ENCODE data around the gene GPATCH8. TPM values are rescaled to one million over a fixed set of nuclear protein-coding genes. Genes with fewer than 3 reads are reported as not detected.
A peak's percentile ranks its signal among the peaks of the same experiment; 100 is the strongest.

The GPATCH8 gene
- total RNA-seq (10 to 100 TPM; 18.0 to 58.2 (median 21.0) TPM), polyA plus RNA-seq (1 to 10 TPM; 5.2 to 6.9 (median 6.4) TPM)
- long read RNA-seq, donor 1, full-length matches to known transcripts: 5 of 5 reads
- long read RNA-seq, donor 1, partial matches to known transcripts: 0 of 5 reads
- long read RNA-seq, donor 1, other reads (novel, unspliced or antisense): 0 of 5 reads
- long read RNA-seq, donor 2, full-length matches to known transcripts: 4 of 4 reads
- long read RNA-seq, donor 2, partial matches to known transcripts: 0 of 4 reads
- long read RNA-seq, donor 2, other reads (novel, unspliced or antisense): 0 of 4 reads
- long read RNA-seq, donor 3, full-length matches to known transcripts: 3 of 3 reads
- long read RNA-seq, donor 3, partial matches to known transcripts: 0 of 3 reads
- long read RNA-seq, donor 3, other reads (novel, unspliced or antisense): 0 of 3 reads
- long read RNA-seq, donor 4: 0 reads
- long read RNA-seq, donor 5, full-length matches to known transcripts: 2 of 2 reads
- long read RNA-seq, donor 5, partial matches to known transcripts: 0 of 2 reads
- long read RNA-seq, donor 5, other reads (novel, unspliced or antisense): 0 of 2 reads
- long read RNA-seq, donor 6, full-length matches to known transcripts: 16 of 16 reads
- long read RNA-seq, donor 6, partial matches to known transcripts: 0 of 16 reads
- long read RNA-seq, donor 6, other reads (novel, unspliced or antisense): 0 of 16 reads
- long read RNA-seq, donor 7, full-length matches to known transcripts: 6 of 6 reads
- long read RNA-seq, donor 7, partial matches to known transcripts: 0 of 6 reads
- long read RNA-seq, donor 7, other reads (novel, unspliced or antisense): 0 of 6 reads
- long read RNA-seq, donor 8, full-length matches to known transcripts: 4 of 20 reads
- long read RNA-seq, donor 8, partial matches to known transcripts: 16 of 20 reads
- long read RNA-seq, donor 8, other reads (novel, unspliced or antisense): 0 of 20 reads
- long read RNA-seq, donor 9, full-length matches to known transcripts: 7 of 7 reads
- long read RNA-seq, donor 9, partial matches to known transcripts: 0 of 7 reads
- long read RNA-seq, donor 9, other reads (novel, unspliced or antisense): 0 of 7 reads
- long read RNA-seq, donor 10: 0 reads

- intact Hi-C loops (cut with DNase I; ENCODE audit: low total_unique reads): no loop called here
- Histone ChIP-seq H3K27ac (peak within 1 kb of the TSS; percentile 71 to 93 (median 91)), H3K27me3 (peaks cover 0 to 7% (median 0%) of the 10 kb centered on the region in 3 donors), H3K4me1 (peaks cover 17 to 50% (median 44%) of the 10 kb centered on the region in 4 donors), H3K9me3 (no peaks in the 10 kb centered on the region), H3K36me3 (no peaks in the 10 kb centered on the region), H3K4me3 (peak within 1 kb of the TSS; percentile 89 to 93 (median 90))
- peak; percentile 93 to 98 for DNase-seq
- 2 to 3% (median 3%) methylated on average over 59 to 71 of the region's 71 CpGs for WGBS, 5 donors
- TF ChIP-seq POLR2A (IDR thresholded peaks at IDR 0.05) (peak in 1 of 4 donors; percentile 5), POLR2AphosphoS5 (IDR thresholded peaks at IDR 0.05) (peak; percentile 59 to 95 (median 71)), CTCF (IDR thresholded peaks at IDR 0.05) (no peak), EP300 (IDR thresholded peaks at IDR 0.05) (no peak)
Observed at GRCh38 chr17:44503147-44504029, at the start of gene GPATCH8. Gene GPATCH8, minus strand, starts transcription at chr17:44503406. Its CDS starts 36 bp downstream, at chr17:44503370.

GRCh38 chr17:44552361-44552760, 49.2 kb upstream of the GPATCH8 start:
- TF ChIP-seq POLR2AphosphoS5 (IDR thresholded peaks at IDR 0.05): peak in 1 of 3 donors; percentile 68
- no peak for TF ChIP-seq EP300 (IDR thresholded peaks at IDR 0.05)
- Histone ChIP-seq H3K4me1 (peaks cover 8 to 15% (median 8%) of the 10 kb centered on the region in 4 donors), H3K36me3 (no peaks in the 10 kb centered on the region), H3K4me3 (no peak overlapping the region), H3K27me3 (peaks cover 0 to 27% (median 4%) of the 10 kb centered on the region in 3 donors), H3K9me3 (no peaks in the 10 kb centered on the region), H3K27ac (no peak overlapping the region)
- 32 to 52% (median 40%) methylated on average over 9 of the region's 9 CpGs for WGBS, 5 donors
- DNase-seq: peak; percentile 44 to 55
- intact Hi-C loops (cut with DNase I; ENCODE audit: low total_unique reads): no loop called here

GRCh38 chr17:44549686-44550085, 46.5 kb upstream of the GPATCH8 start:
- Histone ChIP-seq H3K4me1 (no peaks in the 10 kb centered on the region), H3K9me3 (no peaks in the 10 kb centered on the region), H3K4me3 (no peak overlapping the region), H3K27ac (no peak overlapping the region), H3K27me3 (peaks cover 0 to 28% (median 0%) of the 10 kb centered on the region in 3 donors), H3K36me3 (no peaks in the 10 kb centered on the region)
- intact Hi-C loops (cut with DNase I; ENCODE audit: low total_unique reads): no loop called here
- no peak for DNase-seq
- TF ChIP-seq POLR2A (IDR thresholded peaks at IDR 0.05) (no peak), POLR2AphosphoS5 (IDR thresholded peaks at IDR 0.05) (no peak), EP300 (IDR thresholded peaks at IDR 0.05) (no peak), CTCF (IDR thresholded peaks at IDR 0.05) (no peak)
- WGBS, 5 donors: 59 to 68% (median 61%) methylated on average over 6 of the region's 6 CpGs
